ENCODE results near the gene SNAP91.
"Not testable (repeated sequence)": the region's sequence is repeated elsewhere in the genome, so short reads cannot be mapped to it uniquely, and the experiment has no call there.

SNAP91 gene, protein sequence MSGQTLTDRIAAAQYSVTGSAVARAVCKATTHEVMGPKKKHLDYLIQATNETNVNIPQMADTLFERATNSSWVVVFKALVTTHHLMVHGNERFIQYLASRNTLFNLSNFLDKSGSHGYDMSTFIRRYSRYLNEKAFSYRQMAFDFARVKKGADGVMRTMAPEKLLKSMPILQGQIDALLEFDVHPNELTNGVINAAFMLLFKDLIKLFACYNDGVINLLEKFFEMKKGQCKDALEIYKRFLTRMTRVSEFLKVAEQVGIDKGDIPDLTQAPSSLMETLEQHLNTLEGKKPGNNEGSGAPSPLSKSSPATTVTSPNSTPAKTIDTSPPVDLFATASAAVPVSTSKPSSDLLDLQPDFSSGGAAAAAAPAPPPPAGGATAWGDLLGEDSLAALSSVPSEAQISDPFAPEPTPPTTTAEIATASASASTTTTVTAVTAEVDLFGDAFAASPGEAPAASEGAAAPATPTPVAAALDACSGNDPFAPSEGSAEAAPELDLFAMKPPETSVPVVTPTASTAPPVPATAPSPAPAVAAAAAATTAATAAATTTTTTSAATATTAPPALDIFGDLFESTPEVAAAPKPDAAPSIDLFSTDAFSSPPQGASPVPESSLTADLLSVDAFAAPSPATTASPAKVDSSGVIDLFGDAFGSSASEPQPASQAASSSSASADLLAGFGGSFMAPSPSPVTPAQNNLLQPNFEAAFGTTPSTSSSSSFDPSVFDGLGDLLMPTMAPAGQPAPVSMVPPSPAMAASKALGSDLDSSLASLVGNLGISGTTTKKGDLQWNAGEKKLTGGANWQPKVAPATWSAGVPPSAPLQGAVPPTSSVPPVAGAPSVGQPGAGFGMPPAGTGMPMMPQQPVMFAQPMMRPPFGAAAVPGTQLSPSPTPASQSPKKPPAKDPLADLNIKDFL

DNA sequence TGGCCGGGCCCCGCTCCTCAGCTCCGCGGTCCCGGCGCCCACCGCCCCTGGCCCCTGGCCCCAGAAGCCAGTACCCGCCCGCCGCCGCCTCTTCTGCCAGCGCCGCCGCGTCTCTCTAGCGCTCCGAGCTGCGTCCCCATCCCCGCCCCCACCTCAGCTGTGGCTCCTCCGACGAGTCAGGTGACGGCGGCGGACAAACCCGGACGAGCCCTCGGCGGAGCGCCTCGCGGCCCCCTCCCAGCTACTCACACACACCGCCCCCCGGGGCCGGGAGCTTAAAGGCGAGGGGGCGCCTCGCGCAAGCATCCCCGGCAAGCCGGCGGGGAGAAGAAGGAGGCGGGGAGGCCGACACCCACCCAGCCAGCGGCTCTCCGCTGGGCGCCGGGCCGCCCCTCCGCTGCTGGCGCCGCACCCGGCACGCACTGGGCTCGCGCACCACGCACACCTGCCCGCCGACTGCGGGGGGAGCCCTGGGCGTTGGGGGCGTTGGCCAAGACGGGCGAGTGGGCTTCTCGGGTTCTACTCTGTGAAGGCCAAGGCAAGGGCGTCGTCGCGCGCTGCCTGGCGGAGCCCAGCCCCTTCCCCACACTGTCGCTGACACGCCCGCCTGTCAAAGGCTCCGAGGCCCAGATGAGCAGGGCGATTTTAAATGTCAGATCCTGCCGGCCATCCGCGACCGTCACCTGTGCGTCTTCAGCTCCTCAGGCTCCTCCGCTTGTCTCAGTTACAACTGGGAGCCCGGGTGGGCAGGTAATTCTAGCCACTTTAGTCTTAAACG lies at the start of gene SNAP91:
Gene SNAP91 (minus strand): TSS at position 132 of the 778 bp plus-strand sequence. CDS start 1,174 bp downstream, outside the sequence.
- DNase-seq, result no peak

DNA sequence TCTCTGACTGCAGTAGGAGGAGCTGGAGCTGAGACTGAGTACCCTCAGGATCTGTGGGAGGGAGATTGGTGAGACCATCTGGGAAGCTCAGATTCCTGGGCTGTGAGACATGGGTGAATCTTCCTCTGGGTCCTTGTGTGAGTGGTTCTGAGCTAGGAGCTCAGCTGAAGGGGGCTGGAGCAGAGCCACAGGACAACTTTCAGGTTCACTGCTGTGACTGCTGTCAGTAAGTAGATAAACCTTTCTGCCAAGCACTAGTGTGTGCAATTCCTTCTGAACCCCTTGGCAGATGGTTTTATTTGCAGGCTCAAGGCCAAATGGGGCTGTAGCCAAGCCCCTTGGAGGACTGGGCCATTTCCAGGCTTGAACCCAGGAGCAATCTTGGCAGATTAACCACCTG lies 49.6 kb upstream of the SNAP91 start:
- no peak for DNase-seq

DNA sequence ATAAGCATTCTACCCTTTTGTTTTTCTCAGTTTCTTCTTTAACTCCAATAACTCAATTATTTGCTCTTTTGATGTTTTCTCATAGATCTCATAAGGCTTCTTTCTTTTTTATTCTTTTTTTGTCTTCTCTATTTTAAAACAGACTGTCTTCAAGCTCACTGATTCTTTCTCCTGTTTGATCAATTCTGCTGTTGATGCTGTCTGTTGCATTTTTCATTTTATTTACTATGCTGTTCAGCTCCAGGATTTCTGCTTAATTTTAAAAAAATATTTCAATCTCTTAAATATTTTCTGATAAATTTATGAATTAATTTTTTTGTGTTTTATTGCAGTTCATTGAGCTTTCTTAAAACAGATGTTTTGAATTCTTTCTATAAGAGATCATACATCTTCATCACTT lies 48.1 kb upstream of the SNAP91 start:
- no peak for DNase-seq

DNA sequence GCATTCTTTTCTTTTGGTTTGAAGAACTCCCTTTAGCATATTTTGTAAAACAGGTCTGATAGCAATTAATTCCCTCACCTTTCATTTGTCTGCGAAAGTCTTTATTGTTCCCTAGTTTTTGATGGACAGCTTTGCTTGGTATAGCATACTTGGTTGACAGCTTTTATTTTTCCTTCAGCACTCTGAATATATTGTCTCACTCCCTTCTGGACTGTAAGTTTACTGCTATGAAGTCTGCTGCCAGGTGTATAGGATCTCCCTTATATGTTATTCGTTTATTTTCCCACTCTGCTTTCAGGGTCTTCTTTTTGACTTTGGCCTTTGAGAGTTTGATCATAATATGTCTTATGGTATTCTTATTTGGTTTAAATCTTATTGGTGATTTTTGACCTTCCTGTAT lies 47.7 kb upstream of the SNAP91 start:
- no peak for DNase-seq

DNA sequence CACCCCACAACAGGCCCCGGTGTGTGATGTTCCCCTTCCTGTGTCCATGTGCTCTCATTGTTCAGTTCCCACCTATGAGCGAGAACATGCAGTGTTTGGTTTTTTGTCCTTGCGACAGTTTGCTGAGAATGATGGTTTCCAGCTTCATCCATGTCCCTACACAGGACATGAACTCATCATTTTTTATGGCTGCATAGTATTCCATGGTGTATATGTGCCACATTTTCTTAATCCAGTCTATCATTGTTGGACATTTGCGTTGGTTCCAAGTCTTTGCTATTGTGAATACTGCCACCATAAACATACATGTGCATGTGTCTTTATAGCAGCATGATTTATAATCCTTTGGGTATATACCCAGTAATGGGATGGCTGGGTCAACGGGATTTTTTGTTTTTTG lies 43.5 kb upstream of the SNAP91 start:
- not testable (repeated sequence) for DNase-seq

DNA sequence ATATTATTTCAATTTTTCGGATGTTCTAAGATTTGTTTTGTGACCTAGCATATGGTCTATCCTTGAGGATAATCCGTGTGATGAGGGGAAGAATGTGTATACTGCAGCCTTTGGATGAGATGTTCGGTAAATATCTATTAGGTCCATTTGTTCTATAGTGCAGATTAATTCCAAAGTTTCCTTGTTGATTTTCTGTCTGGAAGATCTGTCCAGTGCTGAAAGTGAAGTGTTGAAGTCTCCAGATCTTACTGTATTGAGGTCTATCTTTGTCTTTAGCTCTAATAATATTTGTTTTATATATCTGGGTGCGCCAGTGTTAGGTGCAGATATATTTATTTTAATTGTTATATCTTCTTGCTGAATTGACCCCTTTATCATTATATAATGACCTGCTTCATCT lies 32.2 kb upstream of the SNAP91 start:
- no peak for DNase-seq

DNA sequence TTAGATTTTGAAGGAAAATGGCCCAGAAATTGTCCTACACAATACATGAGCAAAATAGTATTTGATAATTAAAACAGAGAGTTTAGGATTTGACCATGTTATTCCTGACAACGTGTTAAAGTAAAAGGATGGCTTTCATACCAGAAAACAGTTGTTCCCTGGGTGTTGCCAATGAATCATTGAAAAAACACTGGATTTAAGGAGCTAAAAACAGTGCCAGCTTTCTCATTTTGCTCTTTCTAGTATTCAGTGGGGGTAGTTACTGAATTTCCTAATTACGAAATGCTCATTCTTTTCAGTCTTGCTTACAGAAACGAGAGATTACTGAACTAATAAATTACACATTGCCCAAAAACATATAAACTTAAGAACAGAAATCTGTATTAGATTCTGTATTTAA lies 26.6 kb upstream of the SNAP91 start:
- DNase-seq, result no peak

DNA sequence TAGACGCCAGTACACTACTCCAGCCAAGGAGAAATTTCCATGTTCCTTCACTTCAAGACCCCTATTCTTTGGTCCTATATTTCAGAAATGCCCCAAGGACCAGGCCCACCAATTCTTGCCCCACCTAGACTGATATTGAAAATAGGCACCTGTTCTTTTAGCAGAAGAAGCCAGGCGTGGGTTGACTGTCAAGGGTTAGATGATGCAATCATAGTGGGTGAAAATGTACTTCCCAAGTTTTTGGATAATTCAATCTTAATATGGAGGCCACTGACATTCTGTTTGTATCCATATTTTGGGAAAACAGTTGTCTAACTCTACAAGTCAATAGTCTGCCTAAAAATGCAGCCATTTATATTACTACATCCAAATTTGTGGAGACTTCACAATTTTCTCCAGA lies 21.0 kb upstream of the SNAP91 start:
- no peak for DNase-seq

DNA sequence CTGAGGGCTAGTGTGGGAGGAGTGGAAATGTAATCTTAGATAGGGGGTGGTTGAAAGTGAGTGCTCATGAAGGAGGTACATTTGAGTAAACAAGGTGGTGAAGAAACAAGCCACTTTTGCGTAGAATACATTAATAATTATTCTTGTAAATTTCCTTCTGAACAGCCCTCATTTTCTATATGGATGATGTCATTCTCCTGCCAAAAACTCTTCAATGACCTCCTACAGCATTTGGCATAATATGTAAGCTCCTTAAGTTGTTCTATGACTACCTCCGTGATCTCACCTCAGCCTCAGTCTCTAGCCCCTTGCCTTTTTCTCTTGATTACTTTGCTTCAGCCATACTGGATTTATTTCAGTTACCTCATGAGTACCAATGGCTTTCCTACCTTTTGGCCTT lies 14.0 kb upstream of the SNAP91 start:
- DNase-seq, result no peak

DNA sequence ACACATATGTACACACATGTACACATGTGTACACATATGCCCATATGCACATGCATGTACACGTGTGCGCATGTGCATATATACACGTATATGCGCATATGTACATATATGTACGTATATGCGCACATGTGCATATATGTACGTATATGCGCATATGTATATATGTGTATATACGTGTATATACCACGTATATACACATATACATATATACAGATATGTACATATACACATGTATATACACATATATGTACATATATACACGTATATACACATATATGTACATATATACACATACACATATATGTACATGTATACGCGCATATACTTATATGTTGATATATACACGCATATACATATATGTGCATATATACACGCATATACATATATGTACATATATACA lies 8.9 kb upstream of the SNAP91 start:
- DNase-seq, result no peak

DNA sequence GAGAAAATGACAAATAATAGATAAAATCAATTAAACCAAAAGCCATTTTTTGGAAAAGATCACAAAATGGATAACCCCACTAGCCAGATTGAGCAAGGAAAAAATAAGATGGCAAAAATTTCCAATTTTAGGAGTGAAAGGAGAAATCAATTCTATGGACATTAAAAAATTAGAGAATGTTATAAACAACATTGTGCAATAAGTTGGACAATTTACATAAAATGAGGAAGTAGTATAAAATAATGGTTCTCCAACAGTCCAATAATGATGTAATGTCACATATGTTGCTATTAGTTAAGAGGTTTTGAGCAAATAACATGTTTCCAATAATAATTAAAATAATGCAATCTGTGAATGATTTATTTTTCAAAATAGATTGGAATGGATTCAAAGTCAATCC lies 3.1 kb upstream of the SNAP91 start:
- DNase-seq, result no peak

DNA sequence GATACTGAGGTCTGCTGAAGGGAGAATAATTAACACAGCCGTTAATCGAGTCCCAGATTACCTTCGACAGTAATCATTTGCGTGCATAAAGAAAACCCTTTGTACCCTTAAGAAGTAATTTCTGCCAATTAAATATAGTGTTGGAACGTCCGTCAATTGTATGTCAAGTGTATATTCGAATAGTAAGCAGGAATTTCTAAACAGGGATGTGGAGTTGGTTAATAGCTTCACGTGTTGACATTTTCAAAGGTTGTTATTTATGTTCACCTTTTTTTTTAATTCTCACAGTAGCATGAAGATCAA lies 798 bp upstream of the SNAP91 start:
- DNase-seq, result no peak

DNA sequence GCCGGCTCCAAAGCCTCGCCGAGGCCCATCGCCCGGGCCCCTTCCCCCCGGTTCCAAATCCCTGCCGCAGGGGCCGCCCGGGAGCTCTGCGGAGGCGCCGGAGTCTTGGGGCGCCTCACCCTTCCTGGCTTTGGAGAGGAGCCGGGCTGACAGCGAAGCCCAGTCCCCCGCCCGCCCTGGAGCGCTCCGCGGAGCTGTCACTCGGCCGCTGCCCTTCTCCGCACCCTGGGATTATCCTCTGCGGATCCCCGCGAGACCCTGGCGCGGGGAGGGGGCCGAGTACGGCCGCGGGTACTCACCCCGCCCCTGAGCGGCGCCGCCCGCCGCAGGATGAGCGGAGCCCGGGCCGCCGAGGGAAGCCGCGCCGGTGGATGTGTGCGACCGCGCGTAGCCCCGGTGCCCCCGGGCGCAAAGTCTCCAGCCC lies 343 bp downstream of the SNAP91 start:
- no peak for DNase-seq

DNA sequence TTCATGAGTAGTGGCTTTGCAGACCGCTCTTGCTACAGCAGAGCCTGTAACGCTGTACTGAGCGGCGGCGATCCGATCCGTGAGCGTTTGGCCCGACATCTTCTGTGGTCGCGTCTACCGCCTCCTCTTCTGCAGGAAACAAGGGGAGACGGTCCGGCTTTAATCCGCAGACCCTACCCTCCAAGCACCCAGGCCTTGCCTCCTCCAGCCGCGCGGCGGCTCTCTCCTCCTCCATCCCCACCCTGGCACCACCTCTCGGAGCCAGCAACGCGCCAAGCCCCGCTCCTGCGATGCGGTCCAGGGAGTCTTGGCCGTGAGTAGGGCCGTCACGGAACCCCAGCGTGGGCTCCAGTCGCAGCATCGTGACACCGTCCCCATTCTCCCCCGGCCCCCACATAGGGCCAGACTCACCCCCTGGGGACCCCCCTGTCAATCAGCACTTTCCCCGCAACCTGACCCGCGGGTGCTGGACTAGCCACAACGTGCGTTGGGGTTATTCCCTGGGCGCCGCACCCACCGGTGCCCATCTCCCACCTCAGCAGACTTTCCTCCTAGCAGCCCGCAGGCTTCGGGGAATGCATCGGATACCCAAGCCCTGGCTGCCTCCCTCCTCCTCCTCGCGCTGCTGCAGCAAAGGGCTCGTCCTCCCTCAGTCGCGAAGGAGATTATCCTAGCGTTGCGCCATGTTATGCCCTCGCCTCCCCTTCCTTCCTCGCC lies 914 bp downstream of the SNAP91 start:
- DNase-seq, result no peak

DNA sequence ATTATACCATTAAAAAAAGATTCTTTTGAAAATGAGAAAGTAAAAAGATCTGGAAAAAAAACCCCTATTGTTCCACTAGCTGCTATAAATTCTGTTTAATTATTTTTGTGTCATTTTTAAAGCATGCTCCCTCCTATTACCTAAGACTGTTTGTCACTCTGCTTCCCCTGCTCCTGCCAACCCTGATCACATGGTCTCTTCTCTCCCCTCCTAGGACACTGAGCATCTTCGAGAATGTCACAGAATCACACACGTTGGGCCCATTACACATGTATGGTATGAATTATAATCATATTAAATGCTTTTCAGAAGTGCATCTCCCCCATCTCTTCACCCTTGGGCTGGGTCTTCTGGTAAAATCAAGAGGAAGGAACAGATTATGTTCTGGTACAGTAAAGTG lies 6.2 kb downstream of the SNAP91 start:
- DNase-seq, result no peak

DNA sequence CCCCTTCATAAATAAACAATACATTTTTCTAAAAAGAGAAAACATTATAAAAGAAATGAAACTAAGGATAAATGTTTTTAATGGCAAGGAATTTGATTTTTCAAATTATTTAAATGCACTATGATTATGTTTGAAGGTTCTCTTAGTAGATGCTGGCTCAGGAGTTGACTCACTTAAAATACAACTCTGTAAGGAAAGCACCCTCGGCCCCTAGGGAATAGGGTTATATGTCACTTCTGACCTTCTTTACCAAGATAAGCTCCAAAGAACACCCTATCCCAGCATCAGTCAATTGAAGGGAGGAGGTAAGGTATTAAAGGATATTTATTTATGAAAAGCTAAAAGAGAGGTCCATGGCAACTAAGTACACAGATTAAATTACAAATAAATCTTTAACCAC lies 6.8 kb downstream of the SNAP91 start:
- no peak for DNase-seq

DNA sequence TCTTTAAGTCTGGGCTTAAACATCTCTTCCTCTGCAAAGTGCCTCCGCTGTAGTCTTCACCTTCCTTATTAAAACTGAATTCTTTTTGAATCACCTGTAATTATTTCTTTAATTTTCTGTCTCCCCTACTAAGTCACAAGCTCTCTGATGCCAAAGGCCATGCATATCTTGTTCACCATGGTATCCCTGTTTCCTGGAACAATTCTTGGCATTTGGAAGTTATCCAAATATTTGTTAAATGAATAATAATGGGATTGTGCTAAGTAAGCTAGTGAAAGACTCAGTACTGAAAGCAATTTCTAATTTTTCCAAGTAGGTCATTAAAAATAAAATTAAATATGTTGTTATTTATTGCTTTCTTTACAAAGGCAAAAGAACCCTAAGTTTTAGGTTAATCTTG lies 12.2 kb downstream of the SNAP91 start:
- no peak for DNase-seq

DNA sequence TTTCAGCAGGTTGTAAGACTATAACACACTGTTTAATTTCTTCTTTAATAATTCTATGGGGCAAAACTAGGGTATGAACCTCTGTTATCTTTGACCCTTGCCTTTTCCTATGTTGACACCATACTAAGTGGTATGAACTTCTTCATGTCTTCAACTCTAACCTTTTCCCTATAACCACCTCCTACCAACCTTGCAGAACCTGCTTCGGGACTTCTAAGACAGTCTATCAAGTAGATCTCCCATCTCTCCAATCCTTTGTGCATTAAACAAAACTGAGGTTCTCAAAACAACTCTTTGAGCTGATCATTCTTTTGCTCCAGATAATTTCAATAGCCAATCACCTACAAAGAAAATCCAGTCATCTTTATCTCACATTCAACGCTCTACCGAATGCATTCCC lies 23.4 kb downstream of the SNAP91 start:
- DNase-seq, result no peak

DNA sequence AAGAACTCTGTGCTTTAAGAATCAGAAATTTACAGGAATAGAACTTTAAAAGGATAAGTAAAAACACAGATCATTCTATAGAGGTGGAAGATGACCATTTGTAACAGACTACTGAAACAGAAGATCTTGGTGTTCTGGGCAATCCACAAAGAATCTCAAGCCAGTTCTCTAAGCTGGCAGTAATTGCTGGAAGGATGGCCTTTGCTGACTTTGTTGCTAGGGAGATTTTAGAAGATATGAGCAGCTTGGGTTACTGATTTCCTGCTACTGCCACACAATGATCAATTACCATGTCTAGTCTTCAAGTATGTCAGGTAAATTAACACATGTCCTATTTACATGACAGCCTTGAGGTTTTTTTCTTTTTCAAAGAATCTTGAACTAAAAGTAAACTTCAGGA lies 31.1 kb downstream of the SNAP91 start:
- DNase-seq, result no peak

DNA sequence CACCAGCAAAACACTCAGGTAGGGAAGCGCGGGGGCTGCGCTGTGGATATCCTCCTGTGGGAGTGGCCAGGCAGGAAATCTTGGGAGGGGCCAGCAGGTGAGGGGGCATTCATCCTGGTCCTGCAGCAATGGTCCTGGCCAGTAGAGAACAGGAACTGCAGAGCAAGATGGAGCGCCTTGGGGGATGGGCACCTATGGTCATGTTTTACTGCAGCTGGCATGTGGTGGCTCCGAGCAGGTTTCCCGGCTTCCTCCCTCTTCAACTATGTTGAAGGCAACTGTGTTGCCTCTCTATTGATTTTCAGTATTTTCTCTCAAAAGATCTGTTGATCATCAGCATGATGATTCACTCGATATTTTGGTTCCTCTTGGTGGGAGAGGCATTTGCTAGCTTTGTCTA lies 70.9 kb downstream of the SNAP91 start:
- no peak for DNase-seq

DNA sequence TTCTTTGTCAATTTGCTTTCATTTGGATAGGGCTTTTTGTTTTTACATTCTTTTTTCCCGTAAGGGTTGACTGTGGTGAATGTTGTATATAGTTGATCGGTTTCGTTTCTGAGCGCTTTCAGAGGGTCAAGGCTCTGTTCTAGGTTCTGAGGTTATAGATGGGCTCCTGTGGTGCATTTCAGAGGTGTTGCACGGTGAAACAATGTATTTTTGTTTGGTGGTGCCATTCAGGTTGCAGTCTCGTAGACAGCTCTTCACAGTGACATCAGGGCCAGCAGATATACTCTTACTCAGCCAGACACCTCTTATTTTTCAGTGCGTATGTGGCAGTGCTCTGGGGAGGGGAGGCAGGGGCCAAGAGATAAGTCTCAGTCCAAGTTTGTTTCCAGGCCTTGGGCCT lies 72.1 kb downstream of the SNAP91 start:
- DNase-seq, result no peak

DNA sequence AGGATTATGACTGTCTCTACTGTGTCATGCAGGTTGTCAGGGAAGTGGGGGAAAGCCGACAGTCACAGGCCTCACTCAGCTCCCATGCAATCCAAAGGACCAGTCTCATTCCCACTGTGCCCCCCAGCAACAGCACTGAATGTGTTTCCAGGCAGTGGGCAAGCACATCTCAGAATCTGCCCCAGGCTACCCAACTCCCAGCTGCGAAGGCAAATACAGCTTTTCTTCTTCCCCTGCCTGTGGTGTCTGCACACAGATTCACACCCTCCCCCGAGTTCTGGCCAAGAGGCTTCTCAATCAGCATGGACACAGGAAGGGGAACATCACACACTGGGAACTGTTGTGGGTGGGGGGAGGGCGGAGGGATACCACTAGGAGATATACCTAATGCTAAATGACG lies 75.3 kb downstream of the SNAP91 start:
- DNase-seq, result no peak

DNA sequence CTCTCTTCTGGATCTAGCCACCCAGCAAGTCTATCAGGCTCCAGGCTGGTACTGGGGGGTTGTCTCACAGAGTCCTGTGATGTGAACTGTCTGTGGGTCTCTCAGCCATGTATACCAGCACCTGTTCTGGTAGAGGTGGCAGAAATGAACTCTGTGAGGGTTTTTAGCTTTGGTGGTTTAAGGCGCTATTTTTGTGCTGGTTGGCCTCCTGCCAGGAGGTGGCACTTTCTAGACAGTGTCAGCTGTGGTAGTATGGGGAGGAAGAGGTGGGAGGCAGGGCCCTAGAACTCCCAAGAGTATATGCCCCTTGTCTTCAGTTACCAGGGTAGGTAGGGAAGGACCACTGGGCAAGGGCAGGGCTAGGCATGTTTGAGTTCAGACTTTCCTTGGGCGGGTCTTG lies 75.8 kb downstream of the SNAP91 start:
- DNase-seq, result no peak
